Uterus (tissue), 4 donors: ENCODE data around the gene ANKRD11. TPM values are rescaled to one million over a fixed set of nuclear protein-coding genes. Genes with fewer than 3 reads are reported as not detected.

Experiments
- DNase-seq, 2 donors: peaks; one replicate each; pipeline ENCODE4 v3.0.0-alpha.2; 2019 to 2020
- H3K27ac ChIP-seq, 2 donors: fragments of 200-600 bp; sonication (generic); 1 replicate in 1 of 2; 2 replicates in 1 of 2; pipeline ENCODE4 v1.5.1; 2016 to 2018
- H3K27me3 ChIP-seq, 2 donors: fragments of 200-600 bp; sonication (generic); one replicate each; pipeline ENCODE4 v1.5.1; 2018 to 2019; ENCODE audit warnings: control low read depth in 1 of 2
- H3K36me3 ChIP-seq, 2 donors: fragments of 200-600 bp; sonication (generic); one replicate each; pipeline ENCODE4 v1.5.1; 2019; ENCODE audit warnings: control low read depth in 1 of 2
- H3K4me1 ChIP-seq, 2 donors: fragments of 200-600 bp; sonication (generic); one replicate each; pipeline ENCODE4 v1.5.1; 2018 to 2019; ENCODE audit warnings: control low read depth in 1 of 2
- H3K4me3 ChIP-seq, 2 donors: fragments of 200-600 bp; sonication (generic); 1 replicate in 1 of 2; 2 replicates in 1 of 2; pipeline ENCODE4 v1.5.1; 2018 to 2019; ENCODE audit warnings: mild to moderate bottlenecking in 1 of 2
- H3K9me3 ChIP-seq, 2 donors: fragments of 200-600 bp; sonication (generic); one replicate each; pipeline ENCODE4 v1.5.1; 2019; ENCODE audit warnings: control low read depth in 1 of 2
- CTCF ChIP-seq, 4 experiments: fragments of 200-600 bp in 2 of 4; fragments of 450-650 bp in 2 of 4; sonication (generic) in 2 of 4; IDR thresholded peaks; one replicate each; pipeline ENCODE4 v1.5.1; 2016 to 2019; ENCODE audit warnings: antibody characterized with exemption in 4 of 4, mild to moderate bottlenecking in 2 of 4, moderate library complexity in 1 of 4
- POLR2A ChIP-seq, 2 donors: fragments of 450-650 bp; IDR thresholded peaks; one replicate each; pipeline ENCODE4 v1.6.1; 2016; ENCODE audit warnings: antibody characterized with exemption in 2 of 2, mild to moderate bottlenecking in 1 of 2, moderate library complexity in 1 of 2
- intact Hi-C: fragments of 100-400 bp; cut with DNase I; formaldehyde crosslinking; loops from one replicate; pipeline ENCODE4 v1.15.1; 2023; ENCODE audit warnings: low total_unique reads
- total RNA-seq, 4 donors: library from RNA; depleted of rRNA in 3 of 4; stranded (reverse); fragments of >200 nt in 3 of 4; gene quantifications; one replicate each; pipeline versions ENCODE4 v1.1.0 to v1.2.4, GENCODE V29; 2014 to 2023
- donor health status: DM: yes; HTN: yes; CAD: no.

Gene ANKRD11
- total RNA-seq, 4 donors from 2014 or later, result 20.5 to 182 (median 45.5) TPM

GRCh38 chr16:89491974-89492687, 1.8 kb upstream of the ANKRD11 start:
- no peak for DNase-seq
- TF ChIP-seq CTCF (IDR thresholded peaks at IDR 0.05) (no peak), POLR2A (IDR thresholded peaks at IDR 0.05) (no peak)
- H3K4me1 ChIP-seq, result peaks cover 0 to 9% of the 10 kb centered on the region in 2 donors
- H3K27me3 ChIP-seq, result no peaks in the 10 kb centered on the region
- intact Hi-C loops, result no loop called here
- H3K36me3 ChIP-seq, result no peaks in the 10 kb centered on the region
- peak overlapping the region in 1 of 2 donors; percentile 99 for H3K4me3 ChIP-seq
- H3K9me3 ChIP-seq, result no peaks in the 10 kb centered on the region
- H3K27ac ChIP-seq, result no peak overlapping the region

- intact Hi-C loops, result no loop called here
Observed at GRCh38 chr16:89491238-89491869, 993 bp upstream of the ANKRD11 start.

DNA sequence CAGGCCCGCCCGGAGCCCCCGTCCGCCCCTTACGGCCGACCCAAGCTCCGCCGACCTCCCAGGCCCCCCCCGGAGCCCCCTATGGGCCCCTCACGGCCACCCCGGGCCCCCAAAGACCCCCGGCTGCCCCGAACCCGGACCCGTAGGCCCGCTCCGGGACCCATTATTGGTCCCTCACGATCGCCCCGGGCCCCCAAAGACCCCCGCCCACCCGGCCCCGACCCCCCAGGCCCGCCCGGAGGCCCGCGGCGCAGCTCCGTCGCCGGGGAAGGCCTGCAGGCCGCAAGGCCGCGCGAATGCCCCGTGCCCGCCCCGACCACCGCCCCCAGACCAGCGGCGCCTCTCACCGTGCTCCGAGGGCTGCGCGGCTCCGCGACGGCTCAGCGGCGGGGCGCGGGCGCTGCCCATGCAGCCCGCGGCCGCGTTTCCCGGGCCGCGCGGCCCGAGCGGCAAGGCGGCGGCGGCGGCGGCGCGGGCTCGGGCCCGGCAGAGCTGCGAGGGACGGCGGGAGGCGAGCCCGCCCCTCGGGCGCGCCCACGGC, 393 bp downstream of the ANKRD11 start:
- DNase-seq, result peak in 1 of 2 donors; percentile 37
- Histone ChIP-seq H3K4me1 (peaks cover 0 to 9% of the 10 kb centered on the region in 2 donors), H3K4me3 (peak overlapping the region; percentile 56 to 99), H3K36me3 (no peaks in the 10 kb centered on the region), H3K9me3 (no peaks in the 10 kb centered on the region), H3K27ac (peak overlapping the region; percentile 96), H3K27me3 (no peaks in the 10 kb centered on the region)
- TF ChIP-seq POLR2A (IDR thresholded peaks at IDR 0.05) (no peak), CTCF (IDR thresholded peaks at IDR 0.05) (no peak)
- intact Hi-C loops, result no loop called here

More at GRCh38 chr16:89491238-89491869, 993 bp upstream of the ANKRD11 start:
- Histone ChIP-seq H3K27ac (peak overlapping the region; percentile 80 to 95), H3K4me1 (peaks cover 0 to 9% of the 10 kb centered on the region in 2 donors), H3K27me3 (no peaks in the 10 kb centered on the region), H3K4me3 (peak overlapping the region; percentile 70 to 99), H3K36me3 (no peaks in the 10 kb centered on the region), H3K9me3 (no peaks in the 10 kb centered on the region)
- no peak for TF ChIP-seq CTCF (IDR thresholded peaks at IDR 0.05)
- TF ChIP-seq POLR2A (IDR thresholded peaks at IDR 0.05), result no peak
- DNase-seq, result no peak

- DNase-seq, result peak; percentile 83 to 88
- Histone ChIP-seq H3K36me3 (no peaks in the 10 kb centered on the region), H3K27ac (peak overlapping the region; percentile 96), H3K9me3 (no peaks in the 10 kb centered on the region), H3K27me3 (no peaks in the 10 kb centered on the region), H3K4me3 (peak overlapping the region; percentile 56 to 99), H3K4me1 (peaks cover 0 to 9% of the 10 kb centered on the region in 2 donors)
- intact Hi-C loops, result no loop called here
- TF ChIP-seq POLR2A (IDR thresholded peaks at IDR 0.05) (peak in 1 of 2 donors; percentile 37), CTCF (IDR thresholded peaks at IDR 0.05) (peak in 2 of 4 experiments; percentile 37 to 50)
Observed at GRCh38 chr16:89489040-89489897, 1.1 kb downstream of the ANKRD11 start.
